Activated naive CD4-positive, alpha-beta T cell treated with anti-CD3 and anti-CD28 coated beads, Interleukin-2, amount 10 ng/mL, durations not matched to agents 7 days and 5 days (primary cell): ENCODE results near the gene HOMER1.
"Not testable (repeated sequence)": the region's sequence is repeated elsewhere in the genome, so short reads cannot be mapped to it uniquely, and the experiment has no call there.

Experiments used
- CTCF ChIA-PET: fragments of 350-600 bp; sonication (Branson Sonifier 250); formaldehyde crosslinking; loops from one replicate; lab custom pipeline; 2021; ENCODE audit warnings: antibody characterized with exemption; lab: Charles Lee
- DNase-seq: peaks from one replicate; pipeline ENCODE4 v3.0.0-alpha.2; 2020
- H3K27ac Mint-ChIP-seq: one replicate; pipeline ENCODE4 v1.8.0; 2021; ENCODE audit warnings: mild to moderate bottlenecking, moderate library complexity, mixed read lengths
- H3K27me3 Mint-ChIP-seq: one replicate; pipeline ENCODE4 v1.8.0; 2021; ENCODE audit warnings: mild to moderate bottlenecking, mixed read lengths
- H3K36me3 Mint-ChIP-seq: one replicate; pipeline ENCODE4 v1.8.0; 2021; ENCODE audit warnings: mixed read lengths
- H3K4me1 Mint-ChIP-seq: one replicate; pipeline ENCODE4 v1.8.0; 2021; ENCODE audit warnings: mixed read lengths
- H3K4me3 Mint-ChIP-seq: one replicate; pipeline ENCODE4 v1.8.0; 2021; ENCODE audit warnings: mild to moderate bottlenecking, moderate library complexity, mixed read lengths
- H3K9me3 Mint-ChIP-seq: one replicate; pipeline ENCODE4 v1.8.0; 2021; ENCODE audit warnings: mixed read lengths

HOMER1 gene

GRCh38 chr5:79535477-79536192 is 21.7 kb upstream of the HOMER1 start:
- no peak overlapping the region for H3K27ac Mint-ChIP-seq
- no peaks in the 10 kb centered on the region for H3K9me3 Mint-ChIP-seq
- H3K36me3 Mint-ChIP-seq: no peaks in the 10 kb centered on the region
- no peak for DNase-seq
- no peak overlapping the region for H3K4me3 Mint-ChIP-seq
- peaks cover 3% of the 10 kb centered on the region for H3K27me3 Mint-ChIP-seq
- no peaks in the 10 kb centered on the region for H3K4me1 Mint-ChIP-seq
- CTCF ChIA-PET: interaction anchor here (0.7 to 1.2 kb wide), 2 partner anchors 11 to 509 kb away, joined by 3 to 5 read pairs; no protein-coding TSS in a partner anchor

DNA sequence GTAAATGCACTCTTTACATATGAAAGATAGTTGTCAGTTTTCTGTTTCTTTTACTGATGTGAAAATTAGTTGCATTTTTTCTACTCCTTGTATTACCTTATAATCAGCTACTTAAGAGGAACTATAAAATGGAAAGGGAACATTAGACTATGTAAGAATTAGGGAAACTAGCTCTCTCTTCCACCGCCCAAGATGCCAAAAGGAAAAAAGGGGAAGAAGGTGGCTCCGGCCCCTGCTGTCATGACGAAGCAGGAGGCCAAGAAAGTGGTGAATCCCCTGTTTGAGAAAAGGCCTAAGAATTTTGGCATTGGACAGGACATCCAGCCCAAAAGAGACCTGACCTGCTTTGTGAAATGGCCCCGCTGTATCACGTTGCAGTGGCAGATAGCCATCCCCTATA is 15.2 kb upstream of the HOMER1 start:
- Mint-ChIP-seq H3K4me1 (no peaks in the 10 kb centered on the region), H3K36me3 (peaks cover 3% of the 10 kb centered on the region), H3K27me3 (peaks cover 6% of the 10 kb centered on the region), H3K4me3 (no peak overlapping the region), H3K27ac (no peak overlapping the region), H3K9me3 (peaks cover 14% of the 10 kb centered on the region)
- no peak for DNase-seq
- CTCF ChIA-PET: interaction anchor here (1.3 kb wide), 1 partner anchor 142 kb away, joined by 4 read pairs; no protein-coding TSS in a partner anchor

GRCh38 chr5:79527431-79527830 is 13.5 kb upstream of the HOMER1 start:
- H3K27me3 Mint-ChIP-seq: peaks cover 10% of the 10 kb centered on the region
- CTCF ChIA-PET: no interaction called here
- H3K4me3 Mint-ChIP-seq: no peak overlapping the region
- peaks cover 14% of the 10 kb centered on the region for H3K9me3 Mint-ChIP-seq
- no peak overlapping the region for H3K27ac Mint-ChIP-seq
- no peak for DNase-seq
- no peaks in the 10 kb centered on the region for H3K4me1 Mint-ChIP-seq
- H3K36me3 Mint-ChIP-seq: peaks cover 3% of the 10 kb centered on the region

DNA sequence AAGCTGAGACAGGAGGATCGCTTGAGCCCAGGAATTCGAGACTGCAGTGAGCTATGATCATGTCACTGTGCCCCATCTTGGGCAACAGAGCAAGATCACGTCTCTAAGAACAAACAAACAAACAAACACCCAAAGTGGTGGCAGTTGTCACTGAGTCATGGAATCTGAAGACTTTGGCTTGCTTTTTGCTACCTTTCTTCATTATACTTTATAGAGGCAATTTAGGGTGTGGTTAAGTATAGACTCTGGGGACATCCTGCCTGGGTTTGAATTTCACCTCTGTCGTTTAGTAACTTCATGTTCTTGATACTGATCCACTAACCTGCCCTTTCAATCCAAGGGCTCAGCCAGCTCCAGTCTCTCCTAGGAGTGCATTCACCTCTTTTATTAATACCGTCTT is 13.0 kb upstream of the HOMER1 start:
- H3K4me3 Mint-ChIP-seq: no peak overlapping the region
- CTCF ChIA-PET: no interaction called here
- H3K36me3 Mint-ChIP-seq: peaks cover 3% of the 10 kb centered on the region
- H3K4me1 Mint-ChIP-seq: no peaks in the 10 kb centered on the region
- H3K27me3 Mint-ChIP-seq: peaks cover 10% of the 10 kb centered on the region
- DNase-seq: no peak
- no peak overlapping the region for H3K27ac Mint-ChIP-seq
- peaks cover 14% of the 10 kb centered on the region for H3K9me3 Mint-ChIP-seq

DNA sequence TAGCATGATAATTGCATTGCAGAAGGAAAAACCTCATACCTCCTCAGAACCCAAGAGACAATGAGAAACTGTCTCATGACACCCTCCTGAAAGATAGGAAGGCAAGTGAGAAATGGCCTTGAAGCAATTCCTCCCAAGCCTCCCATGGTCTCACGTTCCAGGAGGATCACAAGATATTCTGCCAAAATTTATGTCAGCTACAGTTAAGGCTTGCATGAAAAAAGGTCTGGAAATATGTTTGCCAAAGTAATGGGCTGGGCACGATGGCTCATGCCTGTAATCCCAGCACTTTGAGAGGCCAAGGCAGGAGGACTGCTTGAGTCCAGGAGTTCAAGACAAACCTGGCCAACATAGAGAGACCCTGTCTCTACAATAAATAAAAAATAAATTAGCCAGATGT is 12.6 kb upstream of the HOMER1 start:
- Mint-ChIP-seq H3K36me3 (peaks cover 3% of the 10 kb centered on the region), H3K27ac (no peak overlapping the region), H3K27me3 (peaks cover 10% of the 10 kb centered on the region), H3K9me3 (peaks cover 14% of the 10 kb centered on the region), H3K4me3 (no peak overlapping the region), H3K4me1 (no peaks in the 10 kb centered on the region)
- DNase-seq: no peak
- CTCF ChIA-PET: no interaction called here

- Mint-ChIP-seq H3K27ac (no peak overlapping the region), H3K9me3 (peaks cover 10% of the 10 kb centered on the region), H3K27me3 (peaks cover 8% of the 10 kb centered on the region), H3K36me3 (peaks cover 3% of the 10 kb centered on the region), H3K4me1 (peaks cover 9% of the 10 kb centered on the region), H3K4me3 (no peak overlapping the region)
- DNase-seq: no peak
- CTCF ChIA-PET: no interaction called here
These were observed 7.2 kb upstream of the HOMER1 start for GRCh38 chr5:79521156-79521555.

GRCh38 chr5:79518718-79519117 is 4.8 kb upstream of the HOMER1 start:
- no peak for DNase-seq
- no peaks in the 10 kb centered on the region for H3K9me3 Mint-ChIP-seq
- H3K27ac Mint-ChIP-seq: no peak overlapping the region
- peaks cover 17% of the 10 kb centered on the region for H3K4me1 Mint-ChIP-seq
- peaks cover 2% of the 10 kb centered on the region for H3K36me3 Mint-ChIP-seq
- CTCF ChIA-PET: no interaction called here
- no peak overlapping the region for H3K4me3 Mint-ChIP-seq
- H3K27me3 Mint-ChIP-seq: peaks cover 18% of the 10 kb centered on the region

DNA sequence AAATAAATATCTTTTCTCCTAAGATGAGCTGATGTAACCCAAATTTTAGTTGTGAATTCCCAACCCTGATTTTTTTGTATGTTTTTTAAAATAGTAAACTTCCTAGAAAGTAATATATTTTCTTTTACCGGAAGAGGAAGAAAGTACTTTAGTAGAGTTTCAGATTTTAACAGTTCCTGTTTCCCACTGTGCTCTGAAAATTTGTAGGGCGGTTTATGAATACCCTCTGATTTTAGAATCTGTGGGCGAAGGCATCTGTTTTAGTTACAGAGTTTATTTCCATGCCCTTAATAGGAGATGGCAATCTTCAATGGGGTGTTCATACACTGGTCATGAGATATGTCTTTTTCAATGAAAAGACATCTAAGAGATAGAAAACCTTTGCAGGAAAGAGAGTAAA is 3.7 kb upstream of the HOMER1 start:
- peaks cover 4% of the 10 kb centered on the region for H3K36me3 Mint-ChIP-seq
- peaks cover 26% of the 10 kb centered on the region for H3K27me3 Mint-ChIP-seq
- no peak overlapping the region for H3K27ac Mint-ChIP-seq
- CTCF ChIA-PET: no interaction called here
- DNase-seq: no peak
- H3K9me3 Mint-ChIP-seq: no peaks in the 10 kb centered on the region
- peaks cover 24% of the 10 kb centered on the region for H3K4me1 Mint-ChIP-seq
- no peak overlapping the region for H3K4me3 Mint-ChIP-seq

DNA sequence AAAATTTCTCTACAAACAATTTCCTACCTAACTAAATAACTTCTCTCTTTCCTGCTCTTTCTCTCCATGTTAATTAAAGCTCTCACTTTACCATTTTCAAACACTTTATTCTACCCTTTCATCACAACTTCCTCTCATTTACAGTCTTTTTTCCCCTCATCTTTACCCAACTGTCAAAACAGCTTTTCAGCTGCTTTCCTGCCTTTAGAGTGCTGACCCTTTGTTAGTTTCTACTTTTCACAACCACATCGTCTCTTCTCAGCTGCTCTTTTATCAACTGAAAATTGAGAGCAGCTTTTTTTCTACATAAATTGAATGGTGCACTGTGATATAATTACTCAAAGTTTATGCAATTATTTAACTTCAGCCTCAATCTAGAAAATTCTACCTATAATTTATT is 3.1 kb upstream of the HOMER1 start:
- Mint-ChIP-seq H3K27me3 (peaks cover 29% of the 10 kb centered on the region), H3K27ac (no peak overlapping the region), H3K4me3 (no peak overlapping the region), H3K36me3 (peaks cover 5% of the 10 kb centered on the region), H3K9me3 (no peaks in the 10 kb centered on the region), H3K4me1 (peaks cover 30% of the 10 kb centered on the region)
- CTCF ChIA-PET: no interaction called here
- no peak for DNase-seq

DNA sequence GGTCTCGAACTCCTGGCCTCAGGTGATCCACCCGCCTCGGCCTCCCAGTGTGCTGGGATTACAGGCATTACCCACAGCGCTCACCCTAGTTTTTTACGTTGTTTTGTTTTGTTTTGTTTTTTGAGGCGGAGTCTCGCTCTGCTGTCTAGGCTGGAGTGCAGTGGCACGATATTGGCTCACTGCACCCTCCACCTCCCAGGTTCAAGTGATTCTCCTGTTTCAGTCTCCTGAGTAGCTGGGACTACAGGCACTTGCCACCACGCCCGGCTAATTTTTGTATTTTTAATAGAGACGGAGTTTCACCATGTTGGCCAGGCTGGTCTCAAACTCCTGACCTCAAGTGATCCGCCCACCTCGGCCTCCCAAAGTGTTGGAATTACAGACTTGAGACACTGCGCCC is 2.4 kb upstream of the HOMER1 start:
- DNase-seq, H3K9me3 Mint-ChIP-seq, CTCF ChIA-PET, H3K36me3 Mint-ChIP-seq, H3K27ac Mint-ChIP-seq, H3K4me3 Mint-ChIP-seq: not testable (repeated sequence)
- peaks cover 35% of the 10 kb centered on the region for H3K4me1 Mint-ChIP-seq
- H3K27me3 Mint-ChIP-seq: peaks cover 35% of the 10 kb centered on the region

- DNase-seq: peak; percentile 92
- Mint-ChIP-seq H3K36me3 (peaks cover 5% of the 10 kb centered on the region), H3K4me1 (peaks cover 35% of the 10 kb centered on the region), H3K27ac (peak overlapping the region; percentile 96), H3K27me3 (peaks cover 48% of the 10 kb centered on the region), H3K9me3 (no peaks in the 10 kb centered on the region), H3K4me3 (peak overlapping the region; percentile 98)
- CTCF ChIA-PET: no interaction called here
These were observed 614 bp upstream of the HOMER1 start for GRCh38 chr5:79514391-79515105.

DNA sequence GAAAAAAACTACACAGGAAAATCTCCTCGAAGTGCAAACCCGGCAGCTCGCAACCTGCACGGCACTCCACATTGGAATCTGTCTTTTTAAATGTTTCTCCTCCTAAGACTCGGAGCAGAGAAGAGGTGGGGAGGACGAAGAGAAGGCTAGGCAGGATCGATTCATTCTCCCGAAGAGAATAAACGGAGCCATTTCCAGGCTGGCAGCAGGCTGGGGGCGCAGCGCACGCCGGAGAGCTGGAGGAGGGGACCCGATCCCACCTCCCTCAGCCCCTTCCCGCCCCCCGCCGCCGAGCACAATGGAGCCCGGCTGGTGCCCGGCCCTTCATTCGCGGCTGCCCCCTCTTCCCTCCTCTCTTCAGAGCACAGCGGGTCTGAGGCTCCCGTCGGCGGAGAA is 628 bp downstream of the HOMER1 start:
- H3K4me1 Mint-ChIP-seq: peaks cover 35% of the 10 kb centered on the region
- no peak for DNase-seq
- CTCF ChIA-PET: no interaction called here
- peak overlapping the region; percentile 98 for H3K4me3 Mint-ChIP-seq
- no peak overlapping the region for H3K27ac Mint-ChIP-seq
- H3K9me3 Mint-ChIP-seq: no peaks in the 10 kb centered on the region
- peaks cover 54% of the 10 kb centered on the region for H3K27me3 Mint-ChIP-seq
- H3K36me3 Mint-ChIP-seq: peaks cover 5% of the 10 kb centered on the region

DNA sequence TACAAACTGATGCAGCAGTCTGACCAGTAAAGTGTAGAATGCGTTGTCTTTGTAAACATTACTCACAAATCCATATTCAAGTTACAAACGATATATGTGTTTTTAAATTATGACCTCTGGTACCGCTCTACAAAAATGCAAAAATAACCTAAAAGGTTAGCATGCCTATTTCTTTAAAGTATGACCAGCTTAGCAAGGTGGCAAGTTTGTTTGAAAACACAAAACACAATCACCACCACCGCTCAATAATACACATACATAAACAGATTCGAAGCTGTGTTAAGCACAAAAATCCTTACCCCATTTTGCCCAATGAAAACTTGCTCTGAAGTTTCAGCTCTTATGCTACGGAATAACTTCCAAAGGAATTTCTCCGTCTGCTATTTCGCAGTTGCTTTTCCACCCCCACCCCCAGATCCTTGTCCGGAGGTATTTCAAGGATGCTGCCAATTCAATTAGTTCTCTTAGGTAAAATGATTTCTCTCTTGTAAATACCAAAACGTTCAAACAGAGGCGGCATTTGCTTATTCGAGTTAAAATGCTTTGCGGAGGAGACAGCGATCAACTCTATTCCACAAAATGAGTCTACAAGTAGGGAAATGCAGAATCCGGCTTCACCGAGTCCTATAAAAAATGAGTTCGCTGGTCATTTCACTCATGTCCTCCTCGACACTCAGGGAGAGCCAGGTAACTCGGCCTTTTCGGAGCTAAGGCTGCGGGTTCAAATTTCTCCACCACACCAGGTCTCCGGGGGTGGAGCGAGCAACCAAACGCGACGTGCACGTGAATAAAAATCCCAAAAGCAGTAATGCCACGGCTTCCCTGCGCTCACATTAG is 1.2 kb downstream of the HOMER1 start:
- CTCF ChIA-PET: interaction anchor here (0.7 kb wide), 1 partner anchor 24 kb away, joined by 3 read pairs; no protein-coding TSS in a partner anchor
- no peak for DNase-seq
- H3K4me3 Mint-ChIP-seq: peak overlapping the region; percentile 98
- peaks cover 5% of the 10 kb centered on the region for H3K36me3 Mint-ChIP-seq
- H3K27me3 Mint-ChIP-seq: peaks cover 58% of the 10 kb centered on the region
- H3K9me3 Mint-ChIP-seq: no peaks in the 10 kb centered on the region
- H3K4me1 Mint-ChIP-seq: peaks cover 33% of the 10 kb centered on the region
- H3K27ac Mint-ChIP-seq: no peak overlapping the region

DNA sequence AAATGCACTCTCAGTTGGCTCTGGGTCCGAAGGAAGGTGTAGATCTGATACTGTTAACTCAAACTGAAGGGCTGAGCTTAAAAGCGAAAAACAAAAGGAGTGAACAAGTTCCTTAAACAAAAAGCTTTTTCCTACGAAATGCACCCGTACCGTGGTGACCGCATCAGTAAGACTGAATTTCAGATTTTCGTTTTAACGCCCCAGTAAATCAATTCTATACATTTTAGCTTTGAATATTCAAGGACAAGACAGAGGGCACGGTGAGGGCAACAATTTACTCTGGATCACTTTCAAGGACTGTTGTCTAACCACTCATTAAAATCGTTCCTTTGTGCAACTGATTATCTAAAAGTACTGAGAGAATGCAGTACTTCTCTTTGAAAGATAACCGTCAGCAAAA is 1.9 kb downstream of the HOMER1 start:
- no peak overlapping the region for H3K4me3 Mint-ChIP-seq
- CTCF ChIA-PET: interaction anchor here (0.6 to 0.7 kb wide), 2 partner anchors 23 to 842 kb away, joined by 3 read pairs; no protein-coding TSS in a partner anchor
- no peaks in the 10 kb centered on the region for H3K9me3 Mint-ChIP-seq
- no peak overlapping the region for H3K27ac Mint-ChIP-seq
- no peak for DNase-seq
- H3K36me3 Mint-ChIP-seq: peaks cover 5% of the 10 kb centered on the region
- H3K27me3 Mint-ChIP-seq: peaks cover 58% of the 10 kb centered on the region
- H3K4me1 Mint-ChIP-seq: peaks cover 28% of the 10 kb centered on the region
